Astrocyte (in vitro differentiated cells and primary cell): ENCODE measurements around the gene CORO6.

ENCODE experiments used
- EZH2 ChIP-seq: IDR thresholded peaks from 2 replicates; pipeline ENCODE4 v1.6.1; 2012; ENCODE audit warnings: mild to moderate bottlenecking, low read length, inconsistent platforms; ENCODE audit not compliant: insufficient read depth
- TF ChIP-seq, protein P1 (sequence below): IDR thresholded peaks from 2 replicates; pipeline ENCODE4 v1.5.1; 2011; ENCODE audit warnings: low read depth, mild to moderate bottlenecking, inconsistent platforms, low read length, moderate library complexity; ENCODE audit not compliant: insufficient read depth

DNA sequence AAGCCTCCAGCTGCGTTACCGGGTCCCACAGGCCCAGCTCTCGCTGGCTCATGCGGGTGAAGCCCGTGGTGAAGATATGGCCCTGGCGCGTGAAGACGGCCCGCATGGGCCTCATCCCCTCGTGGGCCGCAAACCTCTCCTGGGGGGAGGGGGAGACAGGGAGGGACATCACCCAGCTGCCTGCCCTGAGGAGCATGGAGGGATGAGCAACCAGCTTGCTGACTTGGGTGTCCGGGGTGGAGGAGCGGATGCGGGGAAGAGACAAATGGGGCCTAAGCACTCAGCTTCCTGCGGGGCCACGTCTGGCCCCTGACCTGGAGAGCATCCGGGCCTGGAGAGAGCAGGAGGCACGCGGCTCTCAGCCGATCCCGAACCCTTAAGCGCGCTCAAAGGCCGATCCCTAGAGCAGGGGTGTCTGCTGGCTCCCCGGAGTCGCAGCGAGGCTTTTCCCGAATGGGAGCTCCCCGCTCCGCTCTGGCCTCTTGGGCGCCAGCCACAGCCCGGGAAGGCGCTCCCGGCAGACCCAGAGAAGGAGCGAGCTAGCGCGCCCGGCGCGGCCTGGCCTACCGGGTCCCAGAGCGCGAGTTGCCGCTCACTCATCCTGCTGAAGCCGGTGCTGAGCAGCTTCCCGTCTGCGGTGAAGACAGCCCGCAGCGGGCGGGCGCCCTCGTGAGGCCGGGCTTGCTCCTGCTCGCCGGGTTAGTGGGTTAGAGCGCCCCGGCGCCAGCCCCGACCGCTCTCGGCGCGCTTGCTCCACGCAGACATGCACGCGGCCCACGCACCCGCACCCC is 5.0 kb downstream of the CORO6 start:
- no peak for TF ChIP-seq EZH2
- TF ChIP-seq, protein P1, sequence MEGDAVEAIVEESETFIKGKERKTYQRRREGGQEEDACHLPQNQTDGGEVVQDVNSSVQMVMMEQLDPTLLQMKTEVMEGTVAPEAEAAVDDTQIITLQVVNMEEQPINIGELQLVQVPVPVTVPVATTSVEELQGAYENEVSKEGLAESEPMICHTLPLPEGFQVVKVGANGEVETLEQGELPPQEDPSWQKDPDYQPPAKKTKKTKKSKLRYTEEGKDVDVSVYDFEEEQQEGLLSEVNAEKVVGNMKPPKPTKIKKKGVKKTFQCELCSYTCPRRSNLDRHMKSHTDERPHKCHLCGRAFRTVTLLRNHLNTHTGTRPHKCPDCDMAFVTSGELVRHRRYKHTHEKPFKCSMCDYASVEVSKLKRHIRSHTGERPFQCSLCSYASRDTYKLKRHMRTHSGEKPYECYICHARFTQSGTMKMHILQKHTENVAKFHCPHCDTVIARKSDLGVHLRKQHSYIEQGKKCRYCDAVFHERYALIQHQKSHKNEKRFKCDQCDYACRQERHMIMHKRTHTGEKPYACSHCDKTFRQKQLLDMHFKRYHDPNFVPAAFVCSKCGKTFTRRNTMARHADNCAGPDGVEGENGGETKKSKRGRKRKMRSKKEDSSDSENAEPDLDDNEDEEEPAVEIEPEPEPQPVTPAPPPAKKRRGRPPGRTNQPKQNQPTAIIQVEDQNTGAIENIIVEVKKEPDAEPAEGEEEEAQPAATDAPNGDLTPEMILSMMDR: peak; percentile 28
